GM12878 (cell line): ENCODE measurements around the gene HLX. TPM values are rescaled to one million over a fixed set of nuclear protein-coding genes. Genes with fewer than 3 reads are reported as not detected.

ENCODE experiments used
- ATAC-seq: fragments of 200-7000 bp; cut with Tn5 transposase; 3 replicates; pipeline ENCODE4 v1.9.1; 2020; ENCODE audit warnings: mild to moderate bottlenecking, moderate library complexity
- BruUV-seq: library from RNA; stranded (reverse); fragments of 400-500 nt; replicated peaks from 2 replicates; lab custom pipeline; 2021; lab: Mats Ljungman, UMichigan
- CTCF ChIA-PET: fragments of 300-600 bp; sonication (Branson Sonifier 250); formaldehyde crosslinking; extraction: SDS; loops from one replicate; lab custom pipeline; 2021; ENCODE audit warnings: inconsistent platforms; lab: Yijun Ruan, JAX
- POLR2A ChIA-PET: fragments of 350-600 bp; formaldehyde crosslinking; extraction: SDS; loops from one replicate; lab custom pipeline; 2021; ENCODE audit warnings: inconsistent platforms; lab: Charles Lee
- RAD21 ChIA-PET: fragments of 300-600 bp; sonication (Branson Sonifier 250); formaldehyde crosslinking; loops from one replicate; lab custom pipeline; 2023; ENCODE audit warnings: antibody characterized with exemption; ENCODE audit not compliant: unreplicated experiment; lab: Charles Lee
- SMC1A ChIA-PET: fragments of 300-600 bp; sonication (Branson Sonifier 250); formaldehyde crosslinking; loops from one replicate; lab custom pipeline; 2023; ENCODE audit not compliant: unreplicated experiment, uncharacterized antibody; lab: Charles Lee
- DNase-seq: peaks from one replicate; pipeline ENCODE4 v3.0.0-alpha.2; 2011; ENCODE audit warnings: low read depth, low spot score
- FAIRE-seq: peaks from 3 replicates; lab custom pipeline; 2011; peaks lifted over from hg19 to GRCh38; lab: Jason Lieb, UNC
- H2AFZ ChIP-seq: 2 replicates; pipeline ENCODE4 v1.6.0; 2011; ENCODE audit warnings: low read depth, low read length, control low read depth; ENCODE audit not compliant: control insufficient read depth
- H3K27ac ChIP-seq: 2 replicates; pipeline ENCODE4 v1.5.1; 2011; ENCODE audit warnings: control low read depth; ENCODE audit not compliant: control insufficient read depth, insufficient read depth
- H3K27me3 ChIP-seq, 2 experiments: replicated peaks in 1 of 2; 2 replicates each; pipeline versions ENCODE4 v1.6.0 to v1.6.1; 2011; ENCODE audit warnings: low read length in 1 of 2; ENCODE audit not compliant: control insufficient read depth in 2 of 2, insufficient read depth in 2 of 2
- H3K36me3 ChIP-seq, 2 experiments: 2 replicates each; pipeline ENCODE4 v1.5.1; 2011; ENCODE audit warnings: low read length in 1 of 2; ENCODE audit not compliant: control insufficient read depth in 2 of 2, insufficient read depth in 2 of 2
- H3K4me1 ChIP-seq: 2 replicates; pipeline ENCODE4 v1.6.1; 2011; ENCODE audit warnings: mild to moderate bottlenecking, low read length, moderate library complexity, mixed read lengths; ENCODE audit not compliant: control insufficient read depth, insufficient read depth
- H3K4me2 ChIP-seq: 2 replicates; pipeline ENCODE4 v1.6.0; 2011; ENCODE audit warnings: control low read depth; ENCODE audit not compliant: control insufficient read depth, insufficient read depth
- H3K4me3 ChIP-seq: fragments of 200-600 bp; sonication (generic); 2 replicates; pipeline ENCODE4 v1.5.1; 2016
- H3K79me2 ChIP-seq: 2 replicates; pipeline ENCODE4 v1.6.0; 2011; ENCODE audit warnings: low read length; ENCODE audit not compliant: control insufficient read depth, insufficient read depth
- H3K9ac ChIP-seq: 2 replicates; pipeline ENCODE4 v1.8.0; 2011; ENCODE audit warnings: low read length, control low read depth, mixed read lengths; ENCODE audit not compliant: control insufficient read depth, insufficient read depth
- H3K9me3 ChIP-seq: replicated peaks from 3 replicates; pipeline ENCODE4 v1.5.1; 2011; ENCODE audit warnings: mild to moderate bottlenecking, low read length; ENCODE audit not compliant: control insufficient read depth, insufficient read depth
- H4K20me1 ChIP-seq: 2 replicates; pipeline ENCODE4 v1.6.0; 2011; ENCODE audit not compliant: control insufficient read depth, insufficient read depth
- CEBPB ChIP-seq, 2 experiments: fragments of 150-350 bp in 1 of 2; IDR thresholded peaks; 2 replicates each; pipeline ENCODE4 v1.6.1; 2012 to 2014; ENCODE audit warnings: low read depth in 2 of 2, low read length in 2 of 2, borderline replicate concordance in 1 of 2, inconsistent platforms in 1 of 2
- ELK1 ChIP-seq: IDR thresholded peaks from 2 replicates; pipeline ENCODE4 v1.6.1; 2012; ENCODE audit warnings: low read depth, low read length, improper control_type of control experiment
- FOXK2 ChIP-seq: fragments of 450-650 bp; IDR thresholded peaks from 2 replicates; pipeline ENCODE4 v1.6.1; 2017; ENCODE audit warnings: mild to moderate bottlenecking, moderate library complexity
- GABPA ChIP-seq: IDR thresholded peaks from 2 replicates; pipeline ENCODE4 v1.6.1; 2014; ENCODE audit warnings: antibody characterized with exemption, low read depth, mild to moderate bottlenecking, inconsistent platforms
- POLR2AphosphoS5 ChIP-seq: IDR thresholded peaks from 2 replicates; pipeline ENCODE4 v1.6.1; 2011; ENCODE audit warnings: mild to moderate bottlenecking, low read length, inconsistent platforms
- RBBP5 ChIP-seq: fragments of 200-600 bp; sonication (generic); conservative IDR thresholded peaks from 2 replicates; pipeline ENCODE4 v1.6.1; 2016
- SIN3A ChIP-seq: IDR thresholded peaks from 2 replicates; pipeline ENCODE4 v1.6.1; 2012; ENCODE audit warnings: low read depth, low read length, improper control_type of control experiment
- SMC3 ChIP-seq: IDR thresholded peaks from 2 replicates; pipeline ENCODE4 v1.6.1; 2011; ENCODE audit warnings: low read length, improper control_type of control experiment, borderline replicate concordance
- SPI1 ChIP-seq: IDR thresholded peaks from 2 replicates; pipeline ENCODE4 v1.6.1; 2011; ENCODE audit warnings: low read depth, mild to moderate bottlenecking, low read length, moderate library complexity, borderline replicate concordance; ENCODE audit not compliant: insufficient read depth
- SREBF2 ChIP-seq: IDR thresholded peaks from 2 replicates; pipeline ENCODE4 v1.6.1; 2012; ENCODE audit warnings: mild to moderate bottlenecking, low read length
- SUPT20H ChIP-seq: IDR thresholded peaks from 2 replicates; pipeline ENCODE4 v1.6.1; 2011; ENCODE audit warnings: low read depth, mild to moderate bottlenecking, low read length, moderate library complexity, borderline replicate concordance; ENCODE audit not compliant: control insufficient read depth
- SUZ12 ChIP-seq: fragments of 200-600 bp; sonication (generic); IDR thresholded peaks from one replicate; pipeline ENCODE4 v1.6.1; 2018; ENCODE audit warnings: antibody characterized with exemption, mild to moderate bottlenecking; ENCODE audit not compliant: unreplicated experiment
- TBL1XR1 ChIP-seq: IDR thresholded peaks from 2 replicates; pipeline ENCODE4 v1.6.1; 2012; ENCODE audit warnings: low read depth, low read length, improper control_type of control experiment
- YBX1 ChIP-seq: fragments of 450-650 bp; IDR thresholded peaks from 2 replicates; pipeline ENCODE4 v1.6.1; 2016; ENCODE audit warnings: antibody characterized with exemption
- WGBS: methylation state at CpG from one replicate; pipeline ENCODE4 v1.1.6; 2016; ENCODE audit warnings: low lambda C conversion rate; ENCODE audit not compliant: insufficient replicate concordance, insufficient coverage; ENCODE audit errors: missing lambda C conversion rate; 5-methylcytosine and 5-hydroxymethylcytosine counted together
- in situ Hi-C: fragments of 300-500 bp; cut with MboI; formaldehyde crosslinking; loops from 9 replicates; pipeline ENCODE4 v1.14.3; 2018; ENCODE audit warnings: mixed read lengths
- intact Hi-C: fragments of 100-400 bp; cut with micrococcal nuclease; formaldehyde crosslinking; loops from one replicate; pipeline ENCODE4 v1.14.2; 2022; ENCODE audit not compliant: unreplicated experiment
- polyA plus RNA-seq, 11 experiments: library from polyadenylated mRNA; depleted of rRNA in 4 of 11; unstranded in 6 of 11; stranded (reverse) in 5 of 11; fragments of >200 nt; fragmentation: Nextera tagmentation in 4 of 11; fragmentation: Illumina TruSeq in 1 of 11; extraction: Ambion mirVana in 4 of 11; extraction: Trizol in 1 of 11; gene quantifications; 1 replicate in 1 of 11; 2 replicates in 10 of 11; pipeline versions ENCODE4 v1.2.1 to v1.2.3, GENCODE V29; 2011 to 2016; ENCODE audit warnings: inconsistent platforms in 2 of 11, missing spikeins in 2 of 11, low read depth in 1 of 11
- total RNA-seq, 4 experiments: library from RNA; depleted of rRNA in 3 of 4; stranded (reverse); fragments of >200 nt in 3 of 4; fragmentation: Illumina TruSeq in 1 of 4; extraction: Trizol in 1 of 4; gene quantifications; 2 replicates each; pipeline versions ENCODE4 v1.2.1 to v1.2.3, GENCODE V29; 2013 to 2021

Gene HLX
- total and polyA plus RNA-seq, 10 of the 15 experiments (the other 5 are each of a cell fraction or from before 2014, with no cell fraction given), result 0.11 to 2.3 (median 1.1) TPM

GRCh38 chr1:220895412-220895946, 16.2 kb downstream of the HLX start:
- in situ Hi-C loops (no loop called here), intact Hi-C loops (loop anchor here (1.0 kb wide), 1 partner anchor 14 kb away; no protein-coding TSS in a partner anchor)
- ChIA-PET POLR2A (no interaction called here), CTCF (interaction anchor here (1.3 kb wide), 1 partner anchor 308 kb away, joined by 4 read pairs; no protein-coding TSS in a partner anchor), RAD21 (no interaction called here), SMC1A (interaction anchor here (1.0 kb wide), 1 partner anchor 308 kb away, joined by 3 read pairs; no protein-coding TSS in a partner anchor)
- Histone ChIP-seq H3K9ac (no peak overlapping the region), H3K36me3 (no peaks in the 10 kb centered on the region), H3K4me2 (no peak overlapping the region), H3K4me3 (no peak overlapping the region), H3K9me3 (peaks cover 3% of the 10 kb centered on the region; the same call in 1 of the 3 replicates), H2AFZ (no peak overlapping the region), H3K27ac (no peak overlapping the region), H4K20me1 (no peaks in the 10 kb centered on the region), H3K4me1 (no peaks in the 10 kb centered on the region), H3K27me3 (peaks cover 12 to 14% of the 10 kb centered on the region in 2 experiments; a peak in 3 of 4 replicates), H3K79me2 (no peaks in the 10 kb centered on the region)
- FAIRE-seq (no peak), ATAC-seq (no peak), DNase-seq (no peak)
- no peak for TF ChIP-seq FOXK2
- TF ChIP-seq SREBF2, result no peak
- no peak for TF ChIP-seq TBL1XR1
- TF ChIP-seq CEBPB (IDR thresholded peaks at IDR 0.05; ENCODE audit: borderline replicate concordance in 1 of 2, low read depth in 2 of 2, low read length in 2 of 2), result no peak
- TF ChIP-seq POLR2AphosphoS5, result no peak
- no peak for TF ChIP-seq SPI1
- no peak for TF ChIP-seq SUPT20H
- TF ChIP-seq SMC3, result no peak
- TF ChIP-seq RBBP5, result no peak
- no peak for TF ChIP-seq GABPA
- no peak for TF ChIP-seq SUZ12
- TF ChIP-seq ELK1, result no peak
- no peak for TF ChIP-seq YBX1
- no peak for TF ChIP-seq SIN3A
- 73% methylated on average over 35 of the region's 35 CpGs for WGBS
- BruUV-seq, result no TSS peak
